GM12865 (cell line): Measurements from ENCODE around the gene CDT1.
A peak's percentile ranks its signal among the peaks of the same experiment; 100 is the strongest.

Experiments used
- DNase-seq: peaks from one replicate; pipeline ENCODE4 v3.0.0; 2010; ENCODE audit warnings: low read depth
- H3K4me3 ChIP-seq: 2 replicates; pipeline ENCODE4 v1.5.1; 2011; ENCODE audit warnings: mild to moderate bottlenecking, low read depth, low read length, control low read depth
- CTCF ChIP-seq: IDR thresholded peaks from 2 replicates; pipeline ENCODE4 v1.5.1; 2011; ENCODE audit warnings: low read length, control low read depth, low read depth, inconsistent platforms; ENCODE audit not compliant: insufficient read depth; ENCODE audit errors: missing control alignments

Gene CDT1

GRCh38 chr16:88847654-88848053 is 44.1 kb downstream of the CDT1 start:
- no peak overlapping the region for H3K4me3 ChIP-seq
- no peak for DNase-seq
- no peak for TF ChIP-seq CTCF

GRCh38 chr16:88848557-88848956 is 45.0 kb downstream of the CDT1 start:
- no peak overlapping the region for H3K4me3 ChIP-seq
- TF ChIP-seq CTCF, result no peak
- no peak for DNase-seq

DNA sequence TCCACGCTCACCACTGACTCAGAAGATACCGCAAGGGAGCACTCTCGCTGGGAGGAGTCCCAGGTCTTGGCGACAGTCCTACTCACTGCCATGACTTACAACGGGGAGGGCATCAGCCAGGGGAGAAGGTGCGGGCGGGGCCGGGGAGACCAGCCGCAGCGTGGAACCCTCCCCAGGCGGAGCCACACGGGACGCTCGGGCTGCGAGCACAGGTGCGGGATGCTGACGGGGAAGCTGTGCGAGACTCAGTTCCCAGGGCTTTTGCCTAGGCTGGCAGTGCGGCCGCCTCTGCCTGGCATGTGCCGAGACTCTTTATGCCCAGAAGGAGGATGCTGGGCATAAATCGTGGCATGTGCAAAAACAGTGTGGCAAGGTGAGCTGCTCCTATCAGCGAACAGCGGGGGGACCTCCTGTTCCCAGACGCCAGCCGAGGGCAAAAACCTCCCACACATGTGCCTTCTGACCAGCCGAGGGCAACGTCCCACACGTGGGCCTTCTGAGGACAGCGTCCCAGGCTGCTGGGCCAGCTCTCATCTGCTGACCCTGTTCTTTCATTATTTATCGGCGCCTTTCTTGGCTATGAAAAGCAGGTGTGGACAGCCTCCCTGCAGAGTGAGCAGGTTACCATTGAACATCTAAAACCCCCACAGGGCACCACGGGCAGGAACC is 47.1 kb downstream of the CDT1 start:
- no peak for TF ChIP-seq CTCF
- DNase-seq, result no peak
- no peak overlapping the region for H3K4me3 ChIP-seq

- DNase-seq, result no peak
- no peak for TF ChIP-seq CTCF
- no peak overlapping the region for H3K4me3 ChIP-seq
Measured at GRCh38 chr16:88851616-88852015, 48.0 kb downstream of the CDT1 start.

DNA sequence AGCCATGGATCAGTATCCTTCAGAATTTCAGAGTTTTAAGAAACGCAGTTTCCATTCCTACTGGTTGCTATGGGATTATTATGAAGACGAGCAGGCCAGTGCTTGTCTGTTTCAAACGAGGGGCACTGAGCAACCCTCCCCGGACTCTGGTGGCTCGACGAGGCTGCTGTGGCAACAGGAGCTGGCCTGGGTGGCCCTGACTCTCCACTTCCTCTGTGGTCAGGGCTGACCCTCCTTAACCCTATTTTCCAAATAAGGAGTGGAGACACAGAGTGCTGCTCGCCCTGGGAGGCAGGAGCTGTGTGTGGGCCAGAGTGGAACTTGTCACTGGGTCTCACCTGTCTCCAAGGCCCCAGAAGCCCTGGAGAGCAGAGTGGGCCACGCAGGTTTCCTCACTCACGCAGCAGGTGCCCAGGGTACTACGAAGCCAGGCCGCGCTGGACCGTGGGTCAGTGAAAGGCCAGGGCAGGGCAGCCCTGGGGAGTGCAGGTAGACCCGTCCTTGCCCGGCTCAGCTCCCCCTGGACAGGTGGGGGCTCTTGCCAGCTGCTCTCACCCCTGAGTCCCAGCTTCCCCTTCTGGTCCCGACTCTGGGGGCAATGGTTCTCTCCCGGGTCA is 49.8 kb downstream of the CDT1 start:
- no peak for DNase-seq
- TF ChIP-seq CTCF, result no peak
- no peak overlapping the region for H3K4me3 ChIP-seq

GRCh38 chr16:88854306-88855111 is 50.9 kb downstream of the CDT1 start:
- H3K4me3 ChIP-seq, result no peak overlapping the region
- peak; percentile 58 for DNase-seq
- no peak for TF ChIP-seq CTCF
